H1 (cell line): ENCODE data around the gene UBP1.

ENCODE experiments used
- BACH1 ChIP-seq: IDR thresholded peaks from 2 replicates; pipeline ENCODE4 v1.6.1; 2012; ENCODE audit warnings: low read length, improper control_type of control experiment
- CEBPB ChIP-seq: IDR thresholded peaks from 2 replicates; pipeline ENCODE4 v1.6.1; 2012; ENCODE audit warnings: low read depth, low read length
- EZH2 ChIP-seq: fragments of 200-600 bp; sonication (generic); IDR thresholded peaks from 2 replicates; pipeline ENCODE4 v1.7.1; 2012; ENCODE audit warnings: low read depth, mild to moderate bottlenecking, moderate library complexity, low read length, inconsistent platforms; ENCODE audit not compliant: severe bottlenecking
- GABPA ChIP-seq: IDR thresholded peaks from 2 replicates; pipeline ENCODE4 v1.6.1; 2011; ENCODE audit warnings: mild to moderate bottlenecking, low read length, moderate library complexity, borderline replicate concordance; ENCODE audit not compliant: insufficient read depth
- POLR2AphosphoS5 ChIP-seq: IDR thresholded peaks from 2 replicates; pipeline ENCODE4 v1.6.1; 2011; ENCODE audit warnings: low read depth, low read length
- SP2 ChIP-seq: IDR thresholded peaks from 2 replicates; pipeline ENCODE4 v1.6.1; 2012; ENCODE audit warnings: mild to moderate bottlenecking, low read length, inconsistent platforms
- TBP ChIP-seq: IDR thresholded peaks from 2 replicates; pipeline ENCODE4 v1.6.1; 2011; ENCODE audit warnings: low read depth, low read length, improper control_type of control experiment
- TF ChIP-seq, protein P1 (sequence below), 3 experiments: IDR thresholded peaks; 1 replicate in 2 of 3; 2 replicates in 1 of 3; pipeline versions ENCODE4 v1.5.1 to v1.6.1; 2011; ENCODE audit warnings: low read length in 3 of 3, mild to moderate bottlenecking in 3 of 3, inconsistent platforms in 2 of 3, low read depth in 1 of 3, moderate library complexity in 1 of 3; ENCODE audit not compliant: insufficient read depth in 1 of 3; ENCODE audit errors: control extremely low read depth in 1 of 3
- TF ChIP-seq, protein P2 (sequence below): IDR thresholded peaks from 2 replicates; pipeline ENCODE4 v1.6.1; 2011; ENCODE audit warnings: low read depth, mild to moderate bottlenecking, low read length; ENCODE audit not compliant: insufficient read depth
- TF ChIP-seq, protein P3 (sequence below): IDR thresholded peaks from 2 replicates; pipeline ENCODE4 v1.6.1; 2012; ENCODE audit warnings: inconsistent platforms
- TF ChIP-seq, protein P4 (sequence below): IDR thresholded peaks from 2 replicates; pipeline ENCODE4 v1.6.1; 2012; ENCODE audit warnings: inconsistent platforms

DNA sequence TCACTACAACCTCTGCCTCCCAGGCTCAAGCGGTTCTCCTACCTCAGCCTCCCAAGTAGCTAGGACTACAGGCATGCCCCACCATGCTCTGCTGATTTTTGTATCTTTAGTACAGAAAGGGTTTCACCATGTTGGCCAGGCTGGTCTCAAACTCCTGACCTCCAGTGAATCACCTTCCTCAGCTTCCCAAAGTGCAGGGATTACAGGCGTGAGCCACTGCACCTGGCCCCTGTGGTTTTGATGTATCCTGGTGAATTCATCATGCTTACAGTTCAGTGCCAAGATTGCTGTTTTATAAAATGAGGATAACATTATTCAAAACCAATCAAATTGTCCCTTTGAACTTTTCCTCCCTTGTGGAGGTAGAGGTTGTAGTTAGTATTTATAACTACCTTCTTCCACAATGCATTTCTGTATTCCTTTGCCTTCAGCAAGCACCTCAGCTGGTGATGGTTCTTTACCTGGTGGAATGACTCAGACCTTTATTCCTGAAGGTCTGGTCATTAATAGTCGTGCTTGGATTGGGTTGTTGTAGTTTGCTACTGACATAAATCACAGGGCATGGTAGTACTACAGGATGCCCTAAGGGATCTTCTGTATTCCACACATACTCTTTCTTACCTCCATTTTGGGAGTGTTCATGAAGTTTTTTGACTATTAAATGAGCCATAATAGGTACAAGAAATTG is 76.9 kb downstream of the UBP1 start:
- TF ChIP-seq, protein P1, sequence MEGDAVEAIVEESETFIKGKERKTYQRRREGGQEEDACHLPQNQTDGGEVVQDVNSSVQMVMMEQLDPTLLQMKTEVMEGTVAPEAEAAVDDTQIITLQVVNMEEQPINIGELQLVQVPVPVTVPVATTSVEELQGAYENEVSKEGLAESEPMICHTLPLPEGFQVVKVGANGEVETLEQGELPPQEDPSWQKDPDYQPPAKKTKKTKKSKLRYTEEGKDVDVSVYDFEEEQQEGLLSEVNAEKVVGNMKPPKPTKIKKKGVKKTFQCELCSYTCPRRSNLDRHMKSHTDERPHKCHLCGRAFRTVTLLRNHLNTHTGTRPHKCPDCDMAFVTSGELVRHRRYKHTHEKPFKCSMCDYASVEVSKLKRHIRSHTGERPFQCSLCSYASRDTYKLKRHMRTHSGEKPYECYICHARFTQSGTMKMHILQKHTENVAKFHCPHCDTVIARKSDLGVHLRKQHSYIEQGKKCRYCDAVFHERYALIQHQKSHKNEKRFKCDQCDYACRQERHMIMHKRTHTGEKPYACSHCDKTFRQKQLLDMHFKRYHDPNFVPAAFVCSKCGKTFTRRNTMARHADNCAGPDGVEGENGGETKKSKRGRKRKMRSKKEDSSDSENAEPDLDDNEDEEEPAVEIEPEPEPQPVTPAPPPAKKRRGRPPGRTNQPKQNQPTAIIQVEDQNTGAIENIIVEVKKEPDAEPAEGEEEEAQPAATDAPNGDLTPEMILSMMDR (IDR thresholded peaks at IDR 0.05; ENCODE audit: control extremely low read depth in 1 of 3, insufficient read depth in 1 of 3, low read depth in 1 of 3, low read length in 3 of 3): no peak
- TF ChIP-seq BACH1 (no peak), POLR2AphosphoS5 (no peak), TBP (no peak), GABPA (no peak), SP2 (no peak), EZH2 (no peak), CEBPB (no peak)
- TF ChIP-seq, protein P2, sequence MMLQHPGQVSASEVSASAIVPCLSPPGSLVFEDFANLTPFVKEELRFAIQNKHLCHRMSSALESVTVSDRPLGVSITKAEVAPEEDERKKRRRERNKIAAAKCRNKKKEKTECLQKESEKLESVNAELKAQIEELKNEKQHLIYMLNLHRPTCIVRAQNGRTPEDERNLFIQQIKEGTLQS: no peak
- TF ChIP-seq, protein P3, sequence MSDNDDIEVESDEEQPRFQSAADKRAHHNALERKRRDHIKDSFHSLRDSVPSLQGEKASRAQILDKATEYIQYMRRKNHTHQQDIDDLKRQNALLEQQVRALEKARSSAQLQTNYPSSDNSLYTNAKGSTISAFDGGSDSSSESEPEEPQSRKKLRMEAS: no peak
- TF ChIP-seq, protein P4, sequence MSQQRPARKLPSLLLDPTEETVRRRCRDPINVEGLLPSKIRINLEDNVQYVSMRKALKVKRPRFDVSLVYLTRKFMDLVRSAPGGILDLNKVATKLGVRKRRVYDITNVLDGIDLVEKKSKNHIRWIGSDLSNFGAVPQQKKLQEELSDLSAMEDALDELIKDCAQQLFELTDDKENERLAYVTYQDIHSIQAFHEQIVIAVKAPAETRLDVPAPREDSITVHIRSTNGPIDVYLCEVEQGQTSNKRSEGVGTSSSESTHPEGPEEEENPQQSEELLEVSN: no peak
